MM.1S (cell line): ENCODE results near the gene TENM4.

Experiments
- EZH2 ChIP-seq: fragments of 300-600 bp; sonication (generic); optimal IDR thresholded peaks from 2 replicates; pipeline ENCODE3; 2017; ENCODE audit warnings: low read depth, mild to moderate bottlenecking, antibody characterized with exemption, low read length, mixed read lengths
- TF ChIP-seq, protein P1 (sequence below): fragments of 300-600 bp; sonication (generic); IDR thresholded peaks from 2 replicates; pipeline ENCODE4 v1.5.1; 2016; ENCODE audit warnings: antibody characterized with exemption, low read length, mixed read lengths

DNA sequence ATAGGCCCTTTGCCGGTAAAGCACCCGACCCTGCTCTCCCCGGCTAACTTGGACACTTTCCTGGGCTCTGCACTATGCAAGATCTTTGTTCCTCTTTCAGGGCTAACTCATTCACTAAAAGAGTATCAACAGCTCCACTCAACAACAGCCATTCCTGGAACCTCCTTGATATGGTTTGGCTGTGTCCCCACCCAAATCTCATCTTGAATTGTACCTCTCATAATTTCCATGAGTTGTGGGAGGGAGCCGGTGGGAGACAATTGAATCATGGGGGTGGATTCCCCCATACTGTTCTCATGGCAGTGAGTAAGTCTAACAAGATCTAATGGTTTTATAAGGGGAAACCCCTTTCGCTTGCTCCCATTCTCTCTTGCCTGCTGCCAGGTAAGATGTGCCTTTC, 330.0 kb downstream of the TENM4 start:
- TF ChIP-seq, protein P1, sequence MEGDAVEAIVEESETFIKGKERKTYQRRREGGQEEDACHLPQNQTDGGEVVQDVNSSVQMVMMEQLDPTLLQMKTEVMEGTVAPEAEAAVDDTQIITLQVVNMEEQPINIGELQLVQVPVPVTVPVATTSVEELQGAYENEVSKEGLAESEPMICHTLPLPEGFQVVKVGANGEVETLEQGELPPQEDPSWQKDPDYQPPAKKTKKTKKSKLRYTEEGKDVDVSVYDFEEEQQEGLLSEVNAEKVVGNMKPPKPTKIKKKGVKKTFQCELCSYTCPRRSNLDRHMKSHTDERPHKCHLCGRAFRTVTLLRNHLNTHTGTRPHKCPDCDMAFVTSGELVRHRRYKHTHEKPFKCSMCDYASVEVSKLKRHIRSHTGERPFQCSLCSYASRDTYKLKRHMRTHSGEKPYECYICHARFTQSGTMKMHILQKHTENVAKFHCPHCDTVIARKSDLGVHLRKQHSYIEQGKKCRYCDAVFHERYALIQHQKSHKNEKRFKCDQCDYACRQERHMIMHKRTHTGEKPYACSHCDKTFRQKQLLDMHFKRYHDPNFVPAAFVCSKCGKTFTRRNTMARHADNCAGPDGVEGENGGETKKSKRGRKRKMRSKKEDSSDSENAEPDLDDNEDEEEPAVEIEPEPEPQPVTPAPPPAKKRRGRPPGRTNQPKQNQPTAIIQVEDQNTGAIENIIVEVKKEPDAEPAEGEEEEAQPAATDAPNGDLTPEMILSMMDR, result no peak
- TF ChIP-seq EZH2, result no peak
